ENCODE results near the gene MYOCOS. TPM values are rescaled to one million over a fixed set of nuclear protein-coding genes. Genes with fewer than 3 reads are reported as not detected.
"Not testable (repeated sequence)": the region's sequence is repeated elsewhere in the genome, so short reads cannot be mapped to it uniquely, and the experiment has no call there.

Gene MYOCOS
- total and polyA plus RNA-seq, 12 donors: 0.06 TPM; not detected in 11

DNA sequence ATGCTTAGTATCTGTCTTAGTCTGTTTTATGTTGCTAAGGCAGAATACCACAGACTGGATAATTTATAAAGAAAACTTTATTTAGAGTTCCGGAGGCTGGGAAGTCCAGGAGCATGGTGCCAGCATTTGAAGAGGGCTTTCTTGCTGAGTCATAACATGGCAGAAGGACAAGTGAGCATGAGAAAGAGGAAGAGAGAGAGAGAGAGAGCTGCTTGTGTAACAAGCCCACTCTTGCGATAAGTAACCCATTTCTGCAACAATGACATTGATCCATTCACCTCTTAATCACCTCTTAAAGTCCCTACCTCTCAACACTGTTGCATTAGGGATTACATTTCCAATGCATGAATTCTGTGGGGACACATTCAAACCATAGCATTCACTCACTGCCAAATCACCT is 11.7 kb upstream of the MYOCOS start:
- Histone ChIP-seq H3K36me3 (replicated peaks in 1 of 2) (no peaks in the 10 kb centered on the region), H3K27me3 (no peaks in the 10 kb centered on the region), H3K27ac (no peak overlapping the region), H3K9me3 (replicated peaks in 1 of 3) (no peaks in the 10 kb centered on the region), H3K4me1 (replicated peaks in 1 of 2) (no peaks in the 10 kb centered on the region), H3K4me3 (no peak overlapping the region)
- DNase-seq: no peak
- TF ChIP-seq, protein P1, sequence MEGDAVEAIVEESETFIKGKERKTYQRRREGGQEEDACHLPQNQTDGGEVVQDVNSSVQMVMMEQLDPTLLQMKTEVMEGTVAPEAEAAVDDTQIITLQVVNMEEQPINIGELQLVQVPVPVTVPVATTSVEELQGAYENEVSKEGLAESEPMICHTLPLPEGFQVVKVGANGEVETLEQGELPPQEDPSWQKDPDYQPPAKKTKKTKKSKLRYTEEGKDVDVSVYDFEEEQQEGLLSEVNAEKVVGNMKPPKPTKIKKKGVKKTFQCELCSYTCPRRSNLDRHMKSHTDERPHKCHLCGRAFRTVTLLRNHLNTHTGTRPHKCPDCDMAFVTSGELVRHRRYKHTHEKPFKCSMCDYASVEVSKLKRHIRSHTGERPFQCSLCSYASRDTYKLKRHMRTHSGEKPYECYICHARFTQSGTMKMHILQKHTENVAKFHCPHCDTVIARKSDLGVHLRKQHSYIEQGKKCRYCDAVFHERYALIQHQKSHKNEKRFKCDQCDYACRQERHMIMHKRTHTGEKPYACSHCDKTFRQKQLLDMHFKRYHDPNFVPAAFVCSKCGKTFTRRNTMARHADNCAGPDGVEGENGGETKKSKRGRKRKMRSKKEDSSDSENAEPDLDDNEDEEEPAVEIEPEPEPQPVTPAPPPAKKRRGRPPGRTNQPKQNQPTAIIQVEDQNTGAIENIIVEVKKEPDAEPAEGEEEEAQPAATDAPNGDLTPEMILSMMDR (IDR thresholded peaks at IDR 0.05): no peak
- TF ChIP-seq POLR2A (IDR thresholded peaks at IDR 0.05): no peak
- intact Hi-C loops (cut with DNase I): no loop called here
- 65 to 92% (median 82%) methylated on average over 2 of the region's 2 CpGs for WGBS, 4 donors

DNA sequence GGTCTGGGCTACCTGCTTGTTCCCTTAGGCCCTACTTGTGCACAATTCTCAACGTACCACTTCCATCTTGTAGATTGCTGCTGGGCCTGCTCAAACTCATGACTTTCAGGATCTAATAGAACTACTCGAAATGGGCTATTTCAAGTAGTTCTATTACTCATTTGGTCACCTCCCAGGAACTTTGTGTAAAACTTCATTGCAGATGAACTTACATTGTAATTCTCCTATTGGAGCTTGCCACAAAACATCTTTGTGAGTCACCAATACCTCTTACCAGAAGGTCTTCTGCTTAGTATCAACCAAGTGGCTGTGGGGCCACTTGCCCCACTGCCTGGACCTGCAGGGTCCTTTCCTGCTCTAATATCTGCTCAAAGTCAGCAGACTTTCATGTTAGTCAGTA is 10.7 kb upstream of the MYOCOS start:
- TF ChIP-seq, protein P1 (IDR thresholded peaks at IDR 0.05): no peak
- TF ChIP-seq POLR2A (IDR thresholded peaks at IDR 0.05): no peak
- WGBS, 4 donors: 76 to 90% (median 87%) methylated on average over 2 of the region's 2 CpGs
- intact Hi-C loops (cut with DNase I): no loop called here
- DNase-seq: no peak
- Histone ChIP-seq H3K36me3 (replicated peaks in 1 of 2) (no peaks in the 10 kb centered on the region), H3K4me3 (no peak overlapping the region), H3K27me3 (no peaks in the 10 kb centered on the region), H3K9me3 (replicated peaks in 1 of 3) (no peaks in the 10 kb centered on the region), H3K4me1 (replicated peaks in 1 of 2) (no peaks in the 10 kb centered on the region), H3K27ac (no peak overlapping the region)

DNA sequence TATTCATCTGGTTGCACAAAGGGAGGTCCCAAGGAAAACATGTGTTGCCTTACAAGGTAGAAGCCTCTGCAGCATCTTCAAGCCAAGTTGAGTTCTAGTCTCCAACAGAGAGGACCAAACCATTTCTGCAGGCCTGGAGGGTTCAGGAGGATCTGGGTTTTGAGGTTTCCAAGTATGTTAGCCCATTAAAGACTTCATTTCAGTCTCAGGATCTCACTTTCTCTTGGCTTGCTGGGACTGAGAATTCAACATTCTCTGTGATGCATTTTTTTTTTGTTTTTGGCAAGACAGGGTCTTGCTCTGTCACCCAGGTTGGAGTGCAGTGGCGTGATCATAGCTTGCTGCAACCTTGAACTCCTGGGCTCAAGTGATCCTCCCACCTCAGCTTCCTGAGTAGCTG is 8.8 kb upstream of the MYOCOS start:
- no peak for DNase-seq
- Histone ChIP-seq H3K27ac (no peak overlapping the region), H3K36me3 (replicated peaks in 1 of 2) (no peaks in the 10 kb centered on the region), H3K4me1 (replicated peaks in 1 of 2) (no peaks in the 10 kb centered on the region), H3K27me3 (no peaks in the 10 kb centered on the region), H3K9me3 (replicated peaks in 1 of 3) (no peaks in the 10 kb centered on the region), H3K4me3 (no peak overlapping the region)
- TF ChIP-seq POLR2A (IDR thresholded peaks at IDR 0.05): no peak
- TF ChIP-seq, protein P1 (IDR thresholded peaks at IDR 0.05): no peak
- intact Hi-C loops (cut with DNase I): no loop called here
- 86 to 92% (median 91%) methylated on average over 1 of the region's 1 CpG for WGBS, 4 donors

DNA sequence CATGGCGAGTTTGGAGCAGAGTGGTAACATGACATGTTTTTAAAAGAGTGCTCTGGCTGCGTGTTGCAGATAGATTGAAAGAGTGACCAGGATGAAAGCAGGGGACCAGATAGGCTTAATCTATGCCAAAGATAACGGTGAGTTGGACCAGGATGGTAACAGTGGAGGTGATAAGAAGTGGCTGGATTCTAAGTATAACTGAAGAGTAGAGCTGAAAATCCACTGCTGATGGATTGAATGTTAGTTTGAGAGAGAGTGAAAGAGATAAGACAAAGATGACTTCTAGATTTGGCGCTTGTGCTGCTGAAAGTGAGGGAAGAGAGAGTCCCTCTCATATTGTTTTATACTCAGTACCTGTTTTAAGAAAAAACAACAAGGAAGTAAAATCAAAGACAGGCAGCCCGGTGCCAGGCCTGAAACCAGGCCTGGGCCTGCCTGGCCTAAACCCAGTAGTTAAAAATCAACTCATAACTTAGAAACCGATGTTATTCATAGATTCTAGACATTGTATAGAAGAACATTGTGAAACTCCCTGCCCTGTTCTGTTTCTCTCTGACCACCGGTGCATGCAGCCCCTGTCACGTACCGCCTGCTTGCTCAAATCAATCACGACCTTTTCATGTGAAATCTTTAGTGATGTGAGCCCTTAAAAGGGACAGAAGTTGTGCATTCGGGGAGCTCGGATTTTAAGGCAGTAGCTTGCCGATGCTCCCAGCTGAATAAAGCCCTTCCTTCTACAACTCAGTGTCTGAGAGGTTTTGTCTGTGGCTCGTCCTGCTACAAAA is 6.7 kb upstream of the MYOCOS start:
- H3K9me3 ChIP-seq (replicated peaks in 1 of 3); H3K4me3 ChIP-seq; DNase-seq; H3K4me1 ChIP-seq (replicated peaks in 1 of 2); H3K27ac ChIP-seq; intact Hi-C loops (cut with DNase I); H3K36me3 ChIP-seq (replicated peaks in 1 of 2); H3K27me3 ChIP-seq: not testable (repeated sequence)
- WGBS, 4 donors: 83 to 88% (median 86%) methylated on average over 14 of the region's 14 CpGs

DNA sequence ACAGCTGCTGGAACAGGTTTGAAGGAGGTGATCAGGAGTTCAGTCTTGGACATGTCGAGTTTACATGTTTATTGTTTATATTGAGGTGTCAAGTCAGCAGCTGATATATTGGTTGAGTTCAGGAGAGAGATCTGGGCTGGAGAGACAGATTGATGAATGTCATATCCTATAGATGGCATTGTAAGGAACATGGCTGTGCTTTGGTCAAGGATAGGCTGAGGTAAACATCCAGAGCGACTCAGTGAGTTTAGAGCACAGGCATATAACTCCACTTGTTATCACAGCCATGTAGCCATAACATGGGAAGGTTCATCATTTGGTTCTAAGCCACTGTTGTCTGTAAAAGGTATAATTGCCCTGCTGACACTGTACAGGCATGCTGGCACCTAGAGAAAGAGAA is 5.5 kb upstream of the MYOCOS start:
- no peaks in the 10 kb centered on the region for H3K27me3 ChIP-seq
- intact Hi-C loops (cut with DNase I): no loop called here
- H3K4me3 ChIP-seq: no peak overlapping the region
- no peak overlapping the region for H3K27ac ChIP-seq
- DNase-seq: no peak
- TF ChIP-seq, protein P1 (IDR thresholded peaks at IDR 0.05): no peak
- TF ChIP-seq POLR2A (IDR thresholded peaks at IDR 0.05): no peak
- WGBS, 4 donors: 68 to 90% (median 75%) methylated on average over 2 of the region's 2 CpGs
- no peaks in the 10 kb centered on the region for H3K9me3 ChIP-seq (replicated peaks in 1 of 3)
- H3K4me1 ChIP-seq (replicated peaks in 1 of 2): no peaks in the 10 kb centered on the region
- H3K36me3 ChIP-seq (replicated peaks in 1 of 2): no peaks in the 10 kb centered on the region
